ENCODE data around the gene SOWAHD.
"Not testable (repeated sequence)": the region's sequence is repeated elsewhere in the genome, so short reads cannot be mapped to it uniquely, and the experiment has no call there.

The SOWAHD gene

DNA sequence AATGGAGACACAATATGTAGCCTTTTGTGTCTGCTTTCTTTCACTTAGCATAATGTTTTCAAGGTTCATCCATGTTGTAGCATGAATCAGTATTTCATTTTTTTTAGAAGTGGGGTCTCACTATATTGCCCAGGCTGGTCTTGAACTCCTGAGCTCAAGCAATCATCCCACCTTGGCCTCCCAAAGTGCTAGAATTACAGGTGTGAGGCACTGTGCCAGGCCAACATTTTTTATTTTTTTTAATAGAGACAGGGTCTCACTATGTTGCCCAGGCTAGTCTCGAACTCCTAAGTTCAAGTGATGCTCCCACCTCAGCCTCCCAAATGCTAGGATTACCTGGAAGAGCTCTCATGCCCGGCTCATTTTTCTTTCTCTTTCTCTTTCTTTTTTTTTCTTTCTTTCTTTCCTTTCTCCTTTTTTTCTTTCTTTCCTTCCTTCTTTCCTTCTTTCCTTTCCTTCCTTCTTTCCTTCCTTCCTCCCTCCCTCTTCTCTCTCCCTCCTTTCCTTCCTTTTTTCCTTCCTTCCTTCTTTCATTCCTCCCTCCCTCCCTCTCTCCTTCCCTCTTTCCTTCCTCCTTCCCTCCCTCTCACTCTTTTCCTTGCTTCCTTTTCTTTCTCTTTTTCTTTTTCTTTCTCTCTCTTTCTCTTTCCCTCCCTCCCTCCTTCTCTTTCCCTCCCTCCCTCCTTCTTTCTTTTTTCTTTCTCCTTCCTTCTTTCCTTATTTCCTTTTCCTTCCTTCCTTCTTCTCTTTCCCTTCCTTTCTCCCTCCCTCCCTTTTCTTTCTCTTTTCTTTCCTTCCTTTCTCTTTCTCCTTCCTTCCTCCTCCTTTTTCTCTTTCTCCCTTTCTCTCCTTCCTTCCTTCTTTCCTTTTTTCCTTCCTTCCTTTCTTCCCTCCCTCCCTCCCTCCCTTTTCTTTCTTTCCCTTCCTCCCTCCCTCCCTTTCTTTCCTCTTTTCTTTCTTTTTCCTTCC lies 43.1 kb downstream of the SOWAHD start:
- TF ChIP-seq, protein P1, sequence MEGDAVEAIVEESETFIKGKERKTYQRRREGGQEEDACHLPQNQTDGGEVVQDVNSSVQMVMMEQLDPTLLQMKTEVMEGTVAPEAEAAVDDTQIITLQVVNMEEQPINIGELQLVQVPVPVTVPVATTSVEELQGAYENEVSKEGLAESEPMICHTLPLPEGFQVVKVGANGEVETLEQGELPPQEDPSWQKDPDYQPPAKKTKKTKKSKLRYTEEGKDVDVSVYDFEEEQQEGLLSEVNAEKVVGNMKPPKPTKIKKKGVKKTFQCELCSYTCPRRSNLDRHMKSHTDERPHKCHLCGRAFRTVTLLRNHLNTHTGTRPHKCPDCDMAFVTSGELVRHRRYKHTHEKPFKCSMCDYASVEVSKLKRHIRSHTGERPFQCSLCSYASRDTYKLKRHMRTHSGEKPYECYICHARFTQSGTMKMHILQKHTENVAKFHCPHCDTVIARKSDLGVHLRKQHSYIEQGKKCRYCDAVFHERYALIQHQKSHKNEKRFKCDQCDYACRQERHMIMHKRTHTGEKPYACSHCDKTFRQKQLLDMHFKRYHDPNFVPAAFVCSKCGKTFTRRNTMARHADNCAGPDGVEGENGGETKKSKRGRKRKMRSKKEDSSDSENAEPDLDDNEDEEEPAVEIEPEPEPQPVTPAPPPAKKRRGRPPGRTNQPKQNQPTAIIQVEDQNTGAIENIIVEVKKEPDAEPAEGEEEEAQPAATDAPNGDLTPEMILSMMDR (IDR thresholded peaks at IDR 0.05; ENCODE audit: insufficient read depth, low read depth, low read length, missing control alignments) = no peak
- H3K4me3 ChIP-seq (ENCODE audit: low read length) = no peak overlapping the region
- no peak for DNase-seq (ENCODE audit: low read depth)

DNA sequence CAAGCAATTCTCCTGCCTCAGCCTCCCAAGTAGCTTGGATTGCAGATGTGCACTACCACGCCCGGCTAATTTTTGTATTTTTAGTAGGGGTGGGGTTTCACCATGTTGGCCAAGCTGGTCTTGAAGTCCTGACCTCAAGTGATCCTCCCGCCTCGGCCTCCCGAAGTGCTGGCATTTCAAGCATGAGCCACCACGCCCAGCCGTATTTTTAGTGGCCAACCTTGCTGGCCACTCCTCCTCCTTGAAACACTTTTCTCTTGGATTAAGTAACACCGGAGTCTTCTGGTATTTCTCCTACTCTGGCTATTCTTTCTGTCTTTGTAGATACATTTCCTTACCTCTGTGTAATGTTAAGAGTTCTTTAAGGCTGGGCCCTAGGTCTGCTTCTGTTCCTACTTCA lies 44.2 kb downstream of the SOWAHD start:
- H3K4me3 ChIP-seq (ENCODE audit: low read length) = no peak overlapping the region
- no peak for DNase-seq (ENCODE audit: low read depth)
- TF ChIP-seq, protein P1 (IDR thresholded peaks at IDR 0.05; ENCODE audit: insufficient read depth, low read depth, low read length, missing control alignments) = no peak

DNA sequence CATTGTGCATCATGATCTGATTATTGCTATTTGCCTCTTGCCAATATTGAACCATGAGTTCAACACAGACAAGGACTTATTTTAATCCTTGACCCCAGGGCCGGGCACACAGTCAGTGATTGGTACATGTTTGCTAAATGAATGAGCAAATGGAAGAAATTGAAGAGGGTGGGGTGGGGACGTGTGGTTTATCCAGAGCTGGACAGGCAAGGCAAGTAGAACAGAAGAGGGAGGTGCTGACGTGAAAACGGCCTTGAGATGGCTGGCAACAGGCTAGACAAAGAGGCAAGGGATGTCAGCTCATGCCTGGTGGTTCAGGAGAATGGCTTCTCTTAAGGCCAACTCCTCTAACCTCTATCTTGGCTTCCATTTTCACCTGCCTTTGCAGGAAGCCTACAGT lies 50.1 kb downstream of the SOWAHD start:
- not testable (repeated sequence) for DNase-seq (ENCODE audit: low read depth); H3K4me3 ChIP-seq (ENCODE audit: low read length)

DNA sequence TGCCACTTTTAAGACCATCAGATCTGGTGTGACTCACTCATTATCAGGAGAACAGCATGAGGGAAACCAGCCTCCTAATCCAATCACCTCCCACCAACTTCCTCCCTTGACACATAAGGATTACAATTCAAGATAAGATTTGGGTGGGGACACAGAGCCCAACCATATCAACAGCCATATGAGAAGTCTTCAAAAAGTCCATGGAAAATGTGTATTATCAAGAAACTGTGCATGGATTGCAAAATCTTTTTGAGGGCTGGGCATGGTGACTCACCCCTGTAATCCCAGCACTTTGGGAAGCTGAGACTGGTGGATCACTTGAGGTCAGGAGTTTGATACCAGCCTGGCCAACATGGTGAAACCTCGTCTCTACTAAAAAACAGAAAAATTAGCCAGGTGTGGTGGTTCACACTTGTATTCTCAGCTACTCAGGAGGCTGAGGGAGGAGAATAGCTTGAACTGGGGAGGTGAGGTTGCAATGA lies 50.8 kb downstream of the SOWAHD start:
- TF ChIP-seq, protein P1 (IDR thresholded peaks at IDR 0.05; ENCODE audit: insufficient read depth, low read depth, low read length, missing control alignments) = no peak
- DNase-seq (ENCODE audit: low read depth) = no peak
- H3K4me3 ChIP-seq (ENCODE audit: low read length) = no peak overlapping the region
